K562 (cell line): ENCODE data around the gene TCF4. TPM values are rescaled to one million over a fixed set of nuclear protein-coding genes. Genes with fewer than 3 reads are reported as not detected.

Experiments
- ARID1B ChIP-seq: fragments of 450-650 bp; IDR thresholded peaks from 2 replicates; pipeline ENCODE4 v1.6.1; 2016; ENCODE audit warnings: antibody characterized with exemption, mild to moderate bottlenecking, inconsistent platforms
- ARID4B ChIP-seq: sonication (generic); formaldehyde crosslinking; IDR thresholded peaks from 2 replicates; pipeline ENCODE4 v1.8.0; 2022; ENCODE audit warnings: mild to moderate bottlenecking, missing genetic modification reagents
- ATF1 ChIP-seq, 2 experiments: fragments of 450-650 bp in 1 of 2; IDR thresholded peaks; 2 replicates each; pipeline ENCODE4 v1.6.1; 2016; ENCODE audit warnings: missing compliant biosample characterization in 1 of 2, missing genetic modification characterization in 1 of 2
- CBFA2T2 ChIP-seq: fragments of 450-650 bp; conservative IDR thresholded peaks from 2 replicates; pipeline ENCODE4 v1.6.1; 2017; ENCODE audit warnings: mild to moderate bottlenecking
- ELF1 ChIP-seq: fragments of 200-800 bp; sonication (Bioruptor generic); IDR thresholded peaks from 2 replicates; pipeline ENCODE4 v1.6.1; 2016; ENCODE audit warnings: missing genetic modification characterization, missing compliant biosample characterization
- EWSR1 ChIP-seq: fragments of 450-650 bp; IDR thresholded peaks from 2 replicates; pipeline ENCODE4 v1.6.1; 2018; ENCODE audit warnings: borderline replicate concordance, mild to moderate bottlenecking, low read depth, moderate library complexity; ENCODE audit not compliant: partially characterized antibody
- HDGF ChIP-seq: fragments of 450-650 bp; IDR thresholded peaks from 2 replicates; pipeline ENCODE4 v1.6.1; 2016
- JUNB ChIP-seq: fragments of 450-650 bp; formaldehyde crosslinking; conservative IDR thresholded peaks from 2 replicates; pipeline ENCODE4 v1.4.0; 2020; ENCODE audit warnings: mild to moderate bottlenecking
- MTA2 ChIP-seq: fragments of 450-650 bp; IDR thresholded peaks from 2 replicates; pipeline ENCODE4 v1.6.1; 2016; ENCODE audit warnings: low read depth
- NFATC3 ChIP-seq: fragments of 450-650 bp; IDR thresholded peaks from 2 replicates; pipeline ENCODE4 v1.6.1; 2017; ENCODE audit warnings: mild to moderate bottlenecking
- PKNOX1 ChIP-seq: fragments of 450-650 bp; IDR thresholded peaks from 2 replicates; pipeline ENCODE4 v1.6.1; 2016
- POLR2H ChIP-seq: IDR thresholded peaks from 2 replicates; pipeline ENCODE4 v1.6.1; 2016; ENCODE audit warnings: missing genetic modification characterization, low read depth, mild to moderate bottlenecking, control low read depth, missing compliant biosample characterization, moderate library complexity
- PYGO2 ChIP-seq: fragments of 450-650 bp; IDR thresholded peaks from 2 replicates; pipeline ENCODE4 v1.6.1; 2016; ENCODE audit warnings: mild to moderate bottlenecking, missing genetic modification characterization, moderate library complexity, missing compliant biosample characterization
- RBFOX2 ChIP-seq: fragments of 200-400 bp; formaldehyde crosslinking; IDR thresholded peaks from 2 replicates; pipeline ENCODE4 v1.6.1; 2017; ENCODE audit warnings: low read depth, mild to moderate bottlenecking, low read length, moderate library complexity
- SMARCA4 ChIP-seq: fragments of 450-650 bp; IDR thresholded peaks from 2 replicates; pipeline ENCODE4 v1.6.1; 2016
- SMARCA5 ChIP-seq: fragments of 450-650 bp; IDR thresholded peaks from 2 replicates; pipeline ENCODE4 v1.6.1; 2016
- TEAD4 ChIP-seq, 2 experiments: sonication (generic) in 1 of 2; formaldehyde crosslinking in 1 of 2; IDR thresholded peaks; 2 replicates each; pipeline versions ENCODE4 v1.6.1 to v1.8.0; 2012 to 2022; ENCODE audit warnings: borderline replicate concordance in 1 of 2, inconsistent platforms in 1 of 2, low read length in 1 of 2, mild to moderate bottlenecking in 1 of 2, missing genetic modification reagents in 1 of 2
- THRA ChIP-seq: fragments of 450-650 bp; IDR thresholded peaks from 2 replicates; pipeline ENCODE4 v1.6.1; 2017; ENCODE audit warnings: mild to moderate bottlenecking, moderate library complexity
- ZC3H11A ChIP-seq: IDR thresholded peaks from 2 replicates; pipeline ENCODE4 v1.6.1; 2012; ENCODE audit warnings: low read depth, low read length, improper control_type of control experiment
- ZNF324 ChIP-seq: fragments of 250-450 bp; sonication (Bioruptor Pico); IDR thresholded peaks from 2 replicates; pipeline ENCODE4 v1.4.0; 2020; ENCODE audit warnings: mild to moderate bottlenecking
- polyA plus RNA-seq, 8 experiments: library from polyadenylated mRNA; depleted of rRNA in 4 of 8; stranded (reverse) in 5 of 8; unstranded in 3 of 8; fragments of >200 nt; fragmentation: Nextera tagmentation in 2 of 8; fragmentation: Illumina TruSeq in 1 of 8; extraction: Ambion mirVana in 2 of 8; extraction: Trizol in 1 of 8; gene quantifications; 2 replicates each; pipeline versions ENCODE4 v1.2.1 to v1.2.3, GENCODE V29; 2011 to 2014; ENCODE audit warnings: inconsistent platforms in 1 of 8, missing spikeins in 1 of 8
- total RNA-seq, 7 experiments: library from RNA; depleted of rRNA in 6 of 7; stranded (reverse); fragments of >200 nt in 6 of 7; fragmentation: Illumina TruSeq in 2 of 7; extraction: Trizol in 2 of 7; gene quantifications; 2 replicates each; pipeline versions ENCODE4 v1.2.1 to v1.2.3, GENCODE V29; 2011 to 2021; ENCODE audit warnings: low replicate concordance in 1 of 7

Gene TCF4
- total and polyA plus RNA-seq, 9 of the 15 experiments (the other 6 are each of a cell fraction or from before 2014, with no cell fraction given), result 4.8 to 24.7 (median 15.2) TPM

GRCh38 chr18:55433140-55433539 is 154.9 kb downstream of the TCF4 start (continued):
- TF ChIP-seq ARID4B (CRISPR knock-in tag) (no peak), PKNOX1 (no peak), ATF1 (CRISPR knock-in tag; IDR thresholded peaks at IDR 0.05) (no peak), ATF1 (tag; IDR thresholded peaks at IDR 0.05) (no peak), CBFA2T2 (peak; percentile 65), PYGO2 (tag) (no peak), RBFOX2 (no peak), MTA2 (peak; percentile 26; the same call in 1 of the 2 replicates), ARID1B (peak; percentile 63), HDGF (no peak), ZC3H11A (no peak), NFATC3 (no peak), POLR2H (tag) (no peak), SMARCA4 (no peak), ZNF324 (no peak), SMARCA5 (no peak), JUNB (no peak), ELF1 (tag) (no peak), TEAD4 (IDR thresholded peaks at IDR 0.05; ENCODE audit: low read length) (peak; percentile 47; the same call in 1 of the 2 replicates), TEAD4 (CRISPR knock-in tag; IDR thresholded peaks at IDR 0.05; ENCODE audit: borderline replicate concordance) (no peak), THRA (no peak), EWSR1 (no peak)
